Effector memory CD4-positive, alpha-beta T cell (primary cell): ENCODE results near the gene DNAH10.

Source experiments
- DNase-seq, 3 donors: peaks; one replicate each; pipeline ENCODE4 v3.0.0-alpha.2; 2020
- H3K27ac ChIP-seq: 2 replicates; pipeline ENCODE4 v1.7.0; 2013; ENCODE audit warnings: mild to moderate bottlenecking, low read length, moderate library complexity; ENCODE audit not compliant: insufficient read depth, poor library complexity, severe bottlenecking
- H3K27me3 ChIP-seq: replicated peaks from 2 replicates; pipeline ENCODE4 v1.7.0; 2013; ENCODE audit warnings: mild to moderate bottlenecking, low read length; ENCODE audit not compliant: insufficient read depth, control insufficient read depth, poor library complexity, severe bottlenecking
- H3K36me3 ChIP-seq: 2 replicates; pipeline ENCODE4 v1.7.0; 2013; ENCODE audit warnings: mild to moderate bottlenecking, low read length, moderate library complexity; ENCODE audit not compliant: control insufficient read depth, insufficient read depth
- H3K4me1 ChIP-seq: 2 replicates; pipeline ENCODE4 v1.7.0; 2013; ENCODE audit warnings: low read length, mild to moderate bottlenecking; ENCODE audit not compliant: control insufficient read depth, insufficient read depth, poor library complexity, severe bottlenecking
- H3K4me3 ChIP-seq: 2 replicates; pipeline ENCODE4 v1.7.0; 2013; ENCODE audit warnings: low read length, low read depth, mild to moderate bottlenecking; ENCODE audit not compliant: insufficient read depth, poor library complexity, severe bottlenecking
- H3K9me3 ChIP-seq: 2 replicates; pipeline ENCODE4 v1.7.0; 2013; ENCODE audit warnings: mild to moderate bottlenecking, low read length, moderate library complexity; ENCODE audit not compliant: control insufficient read depth

The DNAH10 gene

GRCh38 chr12:123744836-123745235 lies 17.3 kb upstream of the DNAH10 start:
- Histone ChIP-seq H3K4me3 (no peak overlapping the region), H3K36me3 (peaks cover 48% of the 10 kb centered on the region), H3K9me3 (no peaks in the 10 kb centered on the region), H3K4me1 (no peaks in the 10 kb centered on the region), H3K27me3 (no peaks in the 10 kb centered on the region), H3K27ac (no peak overlapping the region)
- no peak for DNase-seq

- H3K36me3 ChIP-seq: peaks cover 40% of the 10 kb centered on the region
Observed at GRCh38 chr12:123747309-123747708, 14.8 kb upstream of the DNAH10 start.

GRCh38 chr12:123748161-123748560 lies 13.9 kb upstream of the DNAH10 start:
- Histone ChIP-seq H3K4me3 (no peak overlapping the region), H3K36me3 (peaks cover 37% of the 10 kb centered on the region), H3K4me1 (no peaks in the 10 kb centered on the region), H3K27ac (no peak overlapping the region), H3K9me3 (no peaks in the 10 kb centered on the region), H3K27me3 (no peaks in the 10 kb centered on the region)
- DNase-seq: no peak

More at GRCh38 chr12:123747309-123747708, 14.8 kb upstream of the DNAH10 start:
- Histone ChIP-seq H3K27ac (no peak overlapping the region), H3K9me3 (no peaks in the 10 kb centered on the region), H3K27me3 (no peaks in the 10 kb centered on the region), H3K4me1 (no peaks in the 10 kb centered on the region), H3K4me3 (no peak overlapping the region)
- DNase-seq: no peak

- Histone ChIP-seq H3K36me3 (peaks cover 37% of the 10 kb centered on the region), H3K27ac (no peak overlapping the region), H3K27me3 (no peaks in the 10 kb centered on the region), H3K4me3 (no peak overlapping the region), H3K9me3 (no peaks in the 10 kb centered on the region), H3K4me1 (no peaks in the 10 kb centered on the region)
- no peak for DNase-seq
Observed at GRCh38 chr12:123748661-123749060, 13.4 kb upstream of the DNAH10 start.

- Histone ChIP-seq H3K36me3 (peaks cover 36% of the 10 kb centered on the region), H3K4me1 (no peaks in the 10 kb centered on the region)
- no peak for DNase-seq
Observed at GRCh38 chr12:123749355-123749754, 12.7 kb upstream of the DNAH10 start.

GRCh38 chr12:123750159-123750656 lies 11.9 kb upstream of the DNAH10 start:
- H3K27me3 ChIP-seq: no peaks in the 10 kb centered on the region
- DNase-seq: no peak
- no peak overlapping the region for H3K27ac ChIP-seq
- peaks cover 38% of the 10 kb centered on the region for H3K36me3 ChIP-seq
- no peaks in the 10 kb centered on the region for H3K4me1 ChIP-seq
- no peaks in the 10 kb centered on the region for H3K9me3 ChIP-seq
- H3K4me3 ChIP-seq: no peak overlapping the region

More at GRCh38 chr12:123749355-123749754, 12.7 kb upstream of the DNAH10 start:
- no peak overlapping the region for H3K4me3 ChIP-seq
- H3K27me3 ChIP-seq: no peaks in the 10 kb centered on the region
- H3K27ac ChIP-seq: no peak overlapping the region
- no peaks in the 10 kb centered on the region for H3K9me3 ChIP-seq

- no peak overlapping the region for H3K27ac ChIP-seq
- peaks cover 44% of the 10 kb centered on the region for H3K36me3 ChIP-seq
- no peak overlapping the region for H3K4me3 ChIP-seq
- no peaks in the 10 kb centered on the region for H3K9me3 ChIP-seq
- no peaks in the 10 kb centered on the region for H3K27me3 ChIP-seq
- no peaks in the 10 kb centered on the region for H3K4me1 ChIP-seq
- DNase-seq: no peak
Observed at GRCh38 chr12:123752046-123752445, 10.1 kb upstream of the DNAH10 start.

GRCh38 chr12:123754041-123754772 lies 7.9 kb upstream of the DNAH10 start:
- H3K9me3 ChIP-seq: no peaks in the 10 kb centered on the region
- H3K4me1 ChIP-seq: no peaks in the 10 kb centered on the region
- no peak for DNase-seq
- peaks cover 35% of the 10 kb centered on the region for H3K36me3 ChIP-seq
- H3K27ac ChIP-seq: no peak overlapping the region
- no peak overlapping the region for H3K4me3 ChIP-seq
- no peaks in the 10 kb centered on the region for H3K27me3 ChIP-seq

- H3K9me3 ChIP-seq: no peaks in the 10 kb centered on the region
- peaks cover 2% of the 10 kb centered on the region for H3K4me1 ChIP-seq
- no peak overlapping the region for H3K27ac ChIP-seq
- DNase-seq: no peak
- no peaks in the 10 kb centered on the region for H3K27me3 ChIP-seq
- peaks cover 31% of the 10 kb centered on the region for H3K36me3 ChIP-seq
- H3K4me3 ChIP-seq: no peak overlapping the region
Observed at GRCh38 chr12:123757561-123757960, 4.5 kb upstream of the DNAH10 start.

GRCh38 chr12:123760267-123760938 lies 1.7 kb upstream of the DNAH10 start:
- no peak overlapping the region for H3K4me3 ChIP-seq

More at GRCh38 chr12:123760267-123760938, 1.7 kb upstream of the DNAH10 start:
- H3K4me1 ChIP-seq: peaks cover 3% of the 10 kb centered on the region
- H3K27me3 ChIP-seq: no peaks in the 10 kb centered on the region
- H3K27ac ChIP-seq: no peak overlapping the region
- H3K36me3 ChIP-seq: peaks cover 12% of the 10 kb centered on the region
- no peak for DNase-seq
- H3K9me3 ChIP-seq: no peaks in the 10 kb centered on the region
